Mucosa of rectum (tissue), 2 donors: ENCODE results near the gene CRYBA4.

ENCODE experiments used
- H3K27ac ChIP-seq, 2 donors: one replicate each; pipeline ENCODE4 v1.7.0; 2013; ENCODE audit warnings: inconsistent platforms in 2 of 2, low read depth in 2 of 2, low read length in 2 of 2
- H3K27me3 ChIP-seq, 2 donors: one replicate each; pipeline ENCODE4 v1.7.0; 2013; ENCODE audit warnings: low read length in 2 of 2; ENCODE audit not compliant: control insufficient read depth in 2 of 2, insufficient read depth in 2 of 2
- H3K36me3 ChIP-seq, 2 donors: one replicate each; pipeline ENCODE4 v1.7.0; 2013; ENCODE audit warnings: low read length in 2 of 2; ENCODE audit not compliant: control insufficient read depth in 2 of 2, insufficient read depth in 2 of 2
- H3K4me1 ChIP-seq, 2 donors: one replicate each; pipeline ENCODE4 v1.7.0; 2013; ENCODE audit warnings: low read length in 2 of 2, mild to moderate bottlenecking in 1 of 2; ENCODE audit not compliant: control insufficient read depth in 2 of 2, insufficient read depth in 2 of 2
- H3K4me3 ChIP-seq, 2 donors: one replicate each; pipeline ENCODE4 v1.7.0; 2013; ENCODE audit warnings: low read length in 2 of 2
- H3K9ac ChIP-seq, 2 donors: one replicate each; pipeline ENCODE4 v1.7.0; 2013; ENCODE audit warnings: low read length in 2 of 2, low read depth in 1 of 2, mild to moderate bottlenecking in 1 of 2
- H3K9me3 ChIP-seq, 2 donors: one replicate each; pipeline ENCODE4 v1.7.0; 2013; ENCODE audit warnings: low read length in 2 of 2; ENCODE audit not compliant: control insufficient read depth in 2 of 2
- donor health status: healthy.
- donor health status: Normal muscosa, but diverticular disease.

The CRYBA4 gene

GRCh38 chr22:26621663-26622062 is at the start of gene CRYBA4:
Gene CRYBA4 (plus strand): TSS chr22:26621963. CDS start chr22:26622597, 634 bp downstream.
- Histone ChIP-seq H3K27me3 (no peaks in the 10 kb centered on the region), H3K36me3 (no peaks in the 10 kb centered on the region), H3K4me3 (no peak within 1 kb of the TSS), H3K27ac (no peak within 1 kb of the TSS), H3K4me1 (no peaks in the 10 kb centered on the region), H3K9me3 (no peaks in the 10 kb centered on the region), H3K9ac (no peak within 1 kb of the TSS)

- Histone ChIP-seq H3K27ac (peak overlapping the region; percentile 32 to 46), H3K4me1 (peaks cover 6 to 7% of the 10 kb centered on the region in 2 donors), H3K36me3 (no peaks in the 10 kb centered on the region), H3K9ac (no peak overlapping the region), H3K4me3 (no peak overlapping the region), H3K9me3 (no peaks in the 10 kb centered on the region), H3K27me3 (no peaks in the 10 kb centered on the region)
Measured at GRCh38 chr22:26573026-26573662, 48.6 kb upstream of the CRYBA4 start.

- Histone ChIP-seq H3K27ac (peak overlapping the region in 1 of 2 donors; percentile 46), H3K9me3 (no peaks in the 10 kb centered on the region), H3K9ac (no peak overlapping the region), H3K4me1 (peaks cover 6 to 7% of the 10 kb centered on the region in 2 donors), H3K27me3 (no peaks in the 10 kb centered on the region), H3K36me3 (no peaks in the 10 kb centered on the region), H3K4me3 (no peak overlapping the region)
Measured at GRCh38 chr22:26574001-26574723, 47.6 kb upstream of the CRYBA4 start.

GRCh38 chr22:26576026-26576680 is 45.6 kb upstream of the CRYBA4 start:
- Histone ChIP-seq H3K4me3 (no peak overlapping the region), H3K4me1 (peaks cover 6 to 7% of the 10 kb centered on the region in 2 donors), H3K27me3 (no peaks in the 10 kb centered on the region), H3K27ac (no peak overlapping the region), H3K9ac (no peak overlapping the region), H3K9me3 (no peaks in the 10 kb centered on the region), H3K36me3 (no peaks in the 10 kb centered on the region)

- no peaks in the 10 kb centered on the region for H3K27me3 ChIP-seq
- H3K9ac ChIP-seq, result no peak overlapping the region
- no peaks in the 10 kb centered on the region for H3K9me3 ChIP-seq
- H3K4me3 ChIP-seq, result no peak overlapping the region
- peaks cover 6 to 7% of the 10 kb centered on the region in 2 donors for H3K4me1 ChIP-seq
- no peak overlapping the region for H3K27ac ChIP-seq
- H3K36me3 ChIP-seq, result no peaks in the 10 kb centered on the region
Measured at GRCh38 chr22:26577081-26577480, 44.7 kb upstream of the CRYBA4 start.

- H3K27ac ChIP-seq, result peak overlapping the region in 1 of 2 donors; percentile 32
- peak overlapping the region in 1 of 2 donors; percentile 24 for H3K9ac ChIP-seq
- no peaks in the 10 kb centered on the region for H3K36me3 ChIP-seq
- H3K4me3 ChIP-seq, result peak overlapping the region in 1 of 2 donors; percentile 4
- H3K4me1 ChIP-seq, result peaks cover 0 to 7% of the 10 kb centered on the region in 2 donors
- no peaks in the 10 kb centered on the region for H3K27me3 ChIP-seq
- H3K9me3 ChIP-seq, result no peaks in the 10 kb centered on the region
Measured at GRCh38 chr22:26579331-26579886, 42.4 kb upstream of the CRYBA4 start.

GRCh38 chr22:26580240-26580962 is 41.4 kb upstream of the CRYBA4 start:
- no peaks in the 10 kb centered on the region for H3K27me3 ChIP-seq
- H3K4me1 ChIP-seq, result peaks cover 0 to 9% of the 10 kb centered on the region in 2 donors
- no peaks in the 10 kb centered on the region for H3K9me3 ChIP-seq
- H3K4me3 ChIP-seq, result no peak overlapping the region
- H3K9ac ChIP-seq, result no peak overlapping the region
- no peaks in the 10 kb centered on the region for H3K36me3 ChIP-seq
- no peak overlapping the region for H3K27ac ChIP-seq

- no peak overlapping the region for H3K9ac ChIP-seq
- H3K27me3 ChIP-seq, result no peaks in the 10 kb centered on the region
- H3K4me3 ChIP-seq, result no peak overlapping the region
- H3K27ac ChIP-seq, result no peak overlapping the region
- no peaks in the 10 kb centered on the region for H3K9me3 ChIP-seq
- peaks cover 0 to 10% of the 10 kb centered on the region in 2 donors for H3K4me1 ChIP-seq
- H3K36me3 ChIP-seq, result no peaks in the 10 kb centered on the region
Measured at GRCh38 chr22:26581026-26581425, 40.7 kb upstream of the CRYBA4 start.

GRCh38 chr22:26581633-26582168 is 40.1 kb upstream of the CRYBA4 start:
- H3K27ac ChIP-seq, result no peak overlapping the region
- peaks cover 5 to 10% of the 10 kb centered on the region in 2 donors for H3K4me1 ChIP-seq
- H3K27me3 ChIP-seq, result no peaks in the 10 kb centered on the region
- no peaks in the 10 kb centered on the region for H3K9me3 ChIP-seq
- H3K4me3 ChIP-seq, result no peak overlapping the region
- H3K36me3 ChIP-seq, result no peaks in the 10 kb centered on the region
- no peak overlapping the region for H3K9ac ChIP-seq
